Measurements from ENCODE around the gene HOPX. TPM values are rescaled to one million over a fixed set of nuclear protein-coding genes. Genes with fewer than 3 reads are reported as not detected.
"Not testable (repeated sequence)": the region's sequence is repeated elsewhere in the genome, so short reads cannot be mapped to it uniquely, and the experiment has no call there.

Gene HOPX
- total RNA-seq, 1 donor from 2014 or later, result 0.54 TPM

DNA sequence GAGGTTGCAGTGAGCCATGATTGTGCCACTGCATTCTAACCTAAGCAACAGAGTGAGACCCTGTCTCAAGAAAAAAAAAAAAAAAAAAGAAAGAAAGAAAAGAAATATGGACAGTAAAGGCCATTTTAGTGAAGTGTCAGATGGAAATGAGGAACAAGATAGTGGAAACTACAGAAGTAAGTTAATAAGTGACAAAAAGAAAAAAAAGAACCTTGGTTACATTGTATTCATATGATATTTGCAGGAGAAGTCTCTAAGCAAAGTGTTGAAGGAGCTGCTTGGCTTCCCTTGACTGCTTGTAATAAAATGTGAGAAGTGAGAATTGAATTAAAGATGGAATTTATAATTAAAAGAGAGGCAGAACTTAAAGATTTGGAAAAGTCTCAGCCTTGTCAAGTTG lies 73.2 kb downstream of the HOPX start:
- TF ChIP-seq, protein P1, sequence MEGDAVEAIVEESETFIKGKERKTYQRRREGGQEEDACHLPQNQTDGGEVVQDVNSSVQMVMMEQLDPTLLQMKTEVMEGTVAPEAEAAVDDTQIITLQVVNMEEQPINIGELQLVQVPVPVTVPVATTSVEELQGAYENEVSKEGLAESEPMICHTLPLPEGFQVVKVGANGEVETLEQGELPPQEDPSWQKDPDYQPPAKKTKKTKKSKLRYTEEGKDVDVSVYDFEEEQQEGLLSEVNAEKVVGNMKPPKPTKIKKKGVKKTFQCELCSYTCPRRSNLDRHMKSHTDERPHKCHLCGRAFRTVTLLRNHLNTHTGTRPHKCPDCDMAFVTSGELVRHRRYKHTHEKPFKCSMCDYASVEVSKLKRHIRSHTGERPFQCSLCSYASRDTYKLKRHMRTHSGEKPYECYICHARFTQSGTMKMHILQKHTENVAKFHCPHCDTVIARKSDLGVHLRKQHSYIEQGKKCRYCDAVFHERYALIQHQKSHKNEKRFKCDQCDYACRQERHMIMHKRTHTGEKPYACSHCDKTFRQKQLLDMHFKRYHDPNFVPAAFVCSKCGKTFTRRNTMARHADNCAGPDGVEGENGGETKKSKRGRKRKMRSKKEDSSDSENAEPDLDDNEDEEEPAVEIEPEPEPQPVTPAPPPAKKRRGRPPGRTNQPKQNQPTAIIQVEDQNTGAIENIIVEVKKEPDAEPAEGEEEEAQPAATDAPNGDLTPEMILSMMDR (IDR thresholded peaks at IDR 0.05; ENCODE audit: partially characterized antibody, unreplicated experiment), result no peak
- no peaks in the 10 kb centered on the region for H3K9me3 Mint-ChIP-seq (ENCODE audit: unreplicated experiment)
- H3K27ac Mint-ChIP-seq (ENCODE audit: unreplicated experiment), result no peak overlapping the region
- no peak for DNase-seq
- no peaks in the 10 kb centered on the region for H3K36me3 Mint-ChIP-seq (ENCODE audit: unreplicated experiment)
- no peak overlapping the region for H3K4me3 Mint-ChIP-seq (ENCODE audit: unreplicated experiment)
- H3K27me3 Mint-ChIP-seq (ENCODE audit: unreplicated experiment), result peaks cover 6% of the 10 kb centered on the region
- no peaks in the 10 kb centered on the region for H3K4me1 Mint-ChIP-seq (ENCODE audit: low read depth, unreplicated experiment)

DNA sequence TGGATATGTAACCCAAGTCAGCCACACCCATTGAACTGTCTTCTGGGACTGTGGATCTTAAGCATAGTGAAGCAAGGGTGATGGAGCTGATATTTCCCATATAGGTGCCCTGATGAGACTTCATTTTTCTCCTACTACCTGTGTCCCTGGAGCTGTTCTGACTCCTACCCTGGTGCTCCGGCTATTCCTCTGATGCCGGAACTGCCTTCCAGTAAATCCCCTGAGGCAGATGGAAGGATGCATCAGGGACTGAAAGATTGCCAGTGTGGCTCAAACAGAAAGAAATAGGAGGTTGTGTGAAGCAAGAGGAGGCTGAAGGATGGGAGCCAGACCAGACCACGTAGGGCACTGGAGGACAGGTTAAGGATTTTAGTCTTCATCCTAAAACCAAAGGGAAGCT lies 74.7 kb downstream of the HOPX start:
- Mint-ChIP-seq H3K4me3 (ENCODE audit: unreplicated experiment) (no peak overlapping the region), H3K9me3 (ENCODE audit: unreplicated experiment) (no peaks in the 10 kb centered on the region), H3K27me3 (ENCODE audit: unreplicated experiment) (peaks cover 4% of the 10 kb centered on the region), H3K27ac (ENCODE audit: unreplicated experiment) (no peak overlapping the region), H3K4me1 (ENCODE audit: low read depth, unreplicated experiment) (no peaks in the 10 kb centered on the region), H3K36me3 (ENCODE audit: unreplicated experiment) (no peaks in the 10 kb centered on the region)
- TF ChIP-seq, protein P1 (IDR thresholded peaks at IDR 0.05; ENCODE audit: partially characterized antibody, unreplicated experiment), result no peak
- DNase-seq, result no peak

DNA sequence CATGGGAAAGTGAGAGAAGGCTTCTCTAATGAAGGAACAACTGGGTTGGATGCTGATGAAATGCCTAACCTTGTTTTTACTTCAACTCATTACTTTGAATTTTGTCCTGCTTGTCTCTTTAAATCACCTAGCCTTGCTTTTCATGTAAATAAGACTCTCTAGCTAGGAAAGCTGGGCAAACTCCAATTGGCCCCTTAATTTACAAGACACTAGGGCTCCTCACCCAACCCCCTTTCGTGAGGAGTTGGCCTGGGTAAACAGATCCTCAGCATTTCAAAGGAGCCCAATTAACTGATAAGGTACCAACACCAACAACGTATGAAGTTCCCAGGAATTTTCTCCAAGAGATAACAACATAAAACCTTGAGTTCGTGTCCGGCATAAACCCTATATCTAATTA lies 75.6 kb downstream of the HOPX start:
- H3K27me3 Mint-ChIP-seq (ENCODE audit: unreplicated experiment); DNase-seq; H3K36me3 Mint-ChIP-seq (ENCODE audit: unreplicated experiment); H3K4me1 Mint-ChIP-seq (ENCODE audit: low read depth, unreplicated experiment); H3K27ac Mint-ChIP-seq (ENCODE audit: unreplicated experiment); H3K4me3 Mint-ChIP-seq (ENCODE audit: unreplicated experiment); H3K9me3 Mint-ChIP-seq (ENCODE audit: unreplicated experiment): not testable (repeated sequence)

DNA sequence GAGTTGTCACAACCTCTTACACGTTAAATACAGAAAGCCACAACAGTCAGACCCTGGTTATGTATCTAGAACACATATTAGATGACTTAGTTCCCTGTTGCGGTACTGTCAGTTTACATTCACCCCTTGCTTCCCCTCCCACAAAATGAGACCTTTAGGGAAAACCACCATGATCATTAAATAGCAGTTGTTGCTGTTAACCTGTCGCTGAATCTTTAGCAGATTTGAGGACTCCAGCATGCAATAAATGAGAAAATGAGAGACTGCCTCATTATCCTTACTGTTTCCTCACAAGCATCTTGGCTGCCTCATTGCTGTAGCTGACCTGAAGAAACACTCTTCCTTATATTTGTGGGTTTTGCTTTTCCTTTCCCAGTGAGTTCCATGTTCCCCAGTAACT lies 77.8 kb downstream of the HOPX start:
- H3K27me3 Mint-ChIP-seq (ENCODE audit: unreplicated experiment), result peaks cover 10% of the 10 kb centered on the region
- no peak for DNase-seq
- peaks cover 6% of the 10 kb centered on the region for H3K9me3 Mint-ChIP-seq (ENCODE audit: unreplicated experiment)
- H3K36me3 Mint-ChIP-seq (ENCODE audit: unreplicated experiment), result no peaks in the 10 kb centered on the region
- no peaks in the 10 kb centered on the region for H3K4me1 Mint-ChIP-seq (ENCODE audit: low read depth, unreplicated experiment)
- no peak overlapping the region for H3K4me3 Mint-ChIP-seq (ENCODE audit: unreplicated experiment)
- TF ChIP-seq, protein P1 (IDR thresholded peaks at IDR 0.05; ENCODE audit: partially characterized antibody, unreplicated experiment), result no peak
- no peak overlapping the region for H3K27ac Mint-ChIP-seq (ENCODE audit: unreplicated experiment)

Other genes with a start within 250 kb of the HOPX start
- 15.9 TPM for gene PPAT, start 245.7 kb downstream of the HOPX start, total RNA-seq (ENCODE audit: unreplicated experiment)
- 53.4 TPM for gene PAICS, start 245.0 kb downstream of the HOPX start, total RNA-seq (ENCODE audit: unreplicated experiment)
- gene SRP72, start 213.7 kb downstream of the HOPX start, total RNA-seq (ENCODE audit: unreplicated experiment), result 102 TPM
- gene ARL9, start 175.5 kb downstream of the HOPX start, total RNA-seq (ENCODE audit: unreplicated experiment), result 0.83 TPM
- not detected for gene SPINK2, start 140.4 kb upstream of the HOPX start, total RNA-seq (ENCODE audit: unreplicated experiment)
- gene REST, start 226.6 kb upstream of the HOPX start, total RNA-seq (ENCODE audit: unreplicated experiment), result 1.5 TPM